Naive B cell (primary cell): ENCODE results near the gene TET3. TPM values are rescaled to one million over a fixed set of nuclear protein-coding genes. Genes with fewer than 3 reads are reported as not detected.

Experiments
- ATAC-seq, 2 donors: fragments of 150-1000 bp; cut with Tn5 transposase; 2 replicates each; pipeline ENCODE4 v1.10.0; 2021; ENCODE audit warnings: low read depth in 2 of 2, mild to moderate bottlenecking in 2 of 2, moderate library complexity in 2 of 2
- DNase-seq: peaks from one replicate; pipeline ENCODE4 v3.0.0; 2022
- H3K27ac Mint-ChIP-seq, 6 donors: one replicate each; pipeline ENCODE4 v1.8.0; 2020 to 2022; ENCODE audit warnings: mild to moderate bottlenecking in 6 of 6, mixed read lengths in 6 of 6, moderate library complexity in 5 of 6, inconsistent platforms in 2 of 6
- H3K27me3 Mint-ChIP-seq, 3 donors: one replicate each; pipeline ENCODE4 v1.8.0; 2021 to 2022; ENCODE audit warnings: mixed read lengths in 3 of 3, mild to moderate bottlenecking in 1 of 3
- H3K36me3 Mint-ChIP-seq, 2 donors: one replicate each; pipeline ENCODE4 v1.8.0; 2020 to 2022; ENCODE audit warnings: mixed read lengths in 2 of 2, inconsistent platforms in 1 of 2, mild to moderate bottlenecking in 1 of 2
- H3K4me1 Mint-ChIP-seq, 3 donors: one replicate each; pipeline ENCODE4 v1.8.0; 2020 to 2022; ENCODE audit warnings: mixed read lengths in 3 of 3, inconsistent platforms in 1 of 3, mild to moderate bottlenecking in 1 of 3, moderate library complexity in 1 of 3
- H3K4me3 Mint-ChIP-seq, 8 donors: one replicate each; pipeline ENCODE4 v1.8.0; 2020 to 2022; ENCODE audit warnings: mild to moderate bottlenecking in 8 of 8, mixed read lengths in 8 of 8, moderate library complexity in 8 of 8, inconsistent platforms in 2 of 8
- H3K9me3 Mint-ChIP-seq, 7 donors: one replicate each; pipeline ENCODE4 v1.8.0; 2020 to 2022; ENCODE audit warnings: mixed read lengths in 7 of 7, mild to moderate bottlenecking in 5 of 7, inconsistent platforms in 2 of 7, moderate library complexity in 1 of 7
- polyA plus RNA-seq, 6 donors: library from polyadenylated mRNA; unstranded; fragments of 300-500 nt; fragmentation: Illumina TruSeq; gene quantifications; one replicate each; pipeline ENCODE4 v1.2.3, GENCODE V29; 2021; ENCODE audit warnings: low read depth in 6 of 6

The TET3 gene
- polyA plus RNA-seq, 6 donors from 2014 or later = 0.03 to 1.2 (median 0.53) TPM

GRCh38 chr2:74004212-74005182 is 19.8 kb downstream of the TET3 start:
- peak overlapping the region in 7 of 8 donors; percentile 24 to 74 (median 46) for H3K4me3 Mint-ChIP-seq
- peaks cover 58 to 81% (median 74%) of the 10 kb centered on the region in 3 donors for H3K4me1 Mint-ChIP-seq
- H3K36me3 Mint-ChIP-seq = no peaks in the 10 kb centered on the region
- ATAC-seq = no peak
- peak overlapping the region in 4 of 6 donors; percentile 7 to 68 (median 60) for H3K27ac Mint-ChIP-seq
- no peaks in the 10 kb centered on the region for H3K9me3 Mint-ChIP-seq
- no peak for DNase-seq
- H3K27me3 Mint-ChIP-seq = no peaks in the 10 kb centered on the region

- no peaks in the 10 kb centered on the region for H3K27me3 Mint-ChIP-seq
- H3K27ac Mint-ChIP-seq = no peak overlapping the region
- no peaks in the 10 kb centered on the region for H3K9me3 Mint-ChIP-seq
- DNase-seq = no peak
- ATAC-seq = no peak
- peak overlapping the region in 1 of 8 donors; percentile 59 for H3K4me3 Mint-ChIP-seq
- peaks cover 50 to 79% (median 70%) of the 10 kb centered on the region in 3 donors for H3K4me1 Mint-ChIP-seq
- no peaks in the 10 kb centered on the region for H3K36me3 Mint-ChIP-seq
These were observed 21.1 kb downstream of the TET3 start for GRCh38 chr2:74005786-74006185.

- Mint-ChIP-seq H3K4me1 (peaks cover 44 to 72% (median 63%) of the 10 kb centered on the region in 3 donors), H3K4me3 (peak overlapping the region in 1 of 8 donors; percentile 30), H3K36me3 (no peaks in the 10 kb centered on the region), H3K27me3 (no peaks in the 10 kb centered on the region), H3K9me3 (no peaks in the 10 kb centered on the region), H3K27ac (peak overlapping the region in 3 of 6 donors; percentile 56 to 78 (median 59))
- DNase-seq (no peak), ATAC-seq (no peak)
These were observed 21.7 kb downstream of the TET3 start for GRCh38 chr2:74006459-74006858.

GRCh38 chr2:74007121-74007520 is 22.4 kb downstream of the TET3 start:
- H3K27ac Mint-ChIP-seq = peak overlapping the region in 1 of 6 donors; percentile 8
- peaks cover 37 to 66% (median 59%) of the 10 kb centered on the region in 3 donors for H3K4me1 Mint-ChIP-seq

GRCh38 chr2:74007711-74008110 is 23.0 kb downstream of the TET3 start:
- H3K36me3 Mint-ChIP-seq = no peaks in the 10 kb centered on the region
- H3K27ac Mint-ChIP-seq = no peak overlapping the region
- no peak for DNase-seq
- no peaks in the 10 kb centered on the region for H3K9me3 Mint-ChIP-seq
- ATAC-seq = no peak
- H3K27me3 Mint-ChIP-seq = no peaks in the 10 kb centered on the region
- no peak overlapping the region for H3K4me3 Mint-ChIP-seq
- H3K4me1 Mint-ChIP-seq = peaks cover 35 to 71% (median 65%) of the 10 kb centered on the region in 3 donors

More at GRCh38 chr2:74007121-74007520, 22.4 kb downstream of the TET3 start:
- no peaks in the 10 kb centered on the region for H3K27me3 Mint-ChIP-seq
- no peaks in the 10 kb centered on the region for H3K9me3 Mint-ChIP-seq
- no peak for ATAC-seq
- no peak for DNase-seq
- peak overlapping the region in 1 of 8 donors; percentile 30 for H3K4me3 Mint-ChIP-seq
- H3K36me3 Mint-ChIP-seq = no peaks in the 10 kb centered on the region

- no peaks in the 10 kb centered on the region for H3K36me3 Mint-ChIP-seq
These were observed 24.2 kb downstream of the TET3 start for GRCh38 chr2:74008761-74009395.

GRCh38 chr2:74009577-74009976 is 24.9 kb downstream of the TET3 start:
- ATAC-seq (no peak), DNase-seq (no peak)
- Mint-ChIP-seq H3K4me1 (peaks cover 28 to 64% (median 49%) of the 10 kb centered on the region in 3 donors), H3K27me3 (no peaks in the 10 kb centered on the region), H3K27ac (peak overlapping the region in 2 of 6 donors; percentile 57 to 60), H3K4me3 (no peak overlapping the region), H3K9me3 (no peaks in the 10 kb centered on the region), H3K36me3 (no peaks in the 10 kb centered on the region)

More at GRCh38 chr2:74008761-74009395, 24.2 kb downstream of the TET3 start:
- ATAC-seq (no peak), DNase-seq (no peak)
- Mint-ChIP-seq H3K9me3 (no peaks in the 10 kb centered on the region), H3K4me3 (peak overlapping the region in 1 of 8 donors; percentile 15), H3K27me3 (no peaks in the 10 kb centered on the region), H3K27ac (peak overlapping the region in 3 of 6 donors; percentile 57 to 74 (median 61)), H3K4me1 (peaks cover 29 to 65% (median 56%) of the 10 kb centered on the region in 3 donors)

GRCh38 chr2:74010087-74010541 is 25.4 kb downstream of the TET3 start:
- peaks cover 24 to 58% (median 51%) of the 10 kb centered on the region in 3 donors for H3K4me1 Mint-ChIP-seq
- no peak for DNase-seq
- ATAC-seq = no peak
- H3K36me3 Mint-ChIP-seq = no peaks in the 10 kb centered on the region
- no peak overlapping the region for H3K4me3 Mint-ChIP-seq
- H3K27me3 Mint-ChIP-seq = no peaks in the 10 kb centered on the region
- H3K27ac Mint-ChIP-seq = peak overlapping the region in 3 of 6 donors; percentile 30 to 57 (median 39)
- H3K9me3 Mint-ChIP-seq = no peaks in the 10 kb centered on the region

- Mint-ChIP-seq H3K27ac (no peak overlapping the region), H3K9me3 (no peaks in the 10 kb centered on the region), H3K4me1 (peaks cover 16 to 49% (median 49%) of the 10 kb centered on the region in 3 donors), H3K4me3 (no peak overlapping the region), H3K36me3 (no peaks in the 10 kb centered on the region), H3K27me3 (no peaks in the 10 kb centered on the region)
- ATAC-seq = no peak
- no peak for DNase-seq
These were observed 26.5 kb downstream of the TET3 start for GRCh38 chr2:74011246-74011645.

- Mint-ChIP-seq H3K27me3 (no peaks in the 10 kb centered on the region), H3K4me1 (peaks cover 16 to 45% (median 41%) of the 10 kb centered on the region in 3 donors), H3K9me3 (no peaks in the 10 kb centered on the region), H3K36me3 (no peaks in the 10 kb centered on the region), H3K27ac (peak overlapping the region in 2 of 6 donors; percentile 38 to 54), H3K4me3 (no peak overlapping the region)
- DNase-seq (no peak), ATAC-seq (no peak)
These were observed 30.1 kb downstream of the TET3 start for GRCh38 chr2:74014813-74015212.

GRCh38 chr2:74017223-74017622 is 32.5 kb downstream of the TET3 start:
- peak overlapping the region in 1 of 6 donors; percentile 28 for H3K27ac Mint-ChIP-seq

GRCh38 chr2:74019516-74019915 is 34.8 kb downstream of the TET3 start:
- DNase-seq (no peak), ATAC-seq (no peak)
- H3K27me3 Mint-ChIP-seq = no peaks in the 10 kb centered on the region
- H3K4me3 Mint-ChIP-seq = peak overlapping the region in 2 of 8 donors; percentile 29 to 35
- H3K27ac Mint-ChIP-seq = peak overlapping the region in 1 of 6 donors; percentile 21
- no peaks in the 10 kb centered on the region for H3K36me3 Mint-ChIP-seq
- no peaks in the 10 kb centered on the region for H3K9me3 Mint-ChIP-seq
- H3K4me1 Mint-ChIP-seq = peaks cover 31 to 68% (median 58%) of the 10 kb centered on the region in 3 donors

More at GRCh38 chr2:74017223-74017622, 32.5 kb downstream of the TET3 start:
- no peaks in the 10 kb centered on the region for H3K9me3 Mint-ChIP-seq
- H3K4me3 Mint-ChIP-seq = no peak overlapping the region
- ATAC-seq (no peak), DNase-seq (no peak)
- peaks cover 29 to 60% (median 56%) of the 10 kb centered on the region in 3 donors for H3K4me1 Mint-ChIP-seq
- no peaks in the 10 kb centered on the region for H3K27me3 Mint-ChIP-seq
- no peaks in the 10 kb centered on the region for H3K36me3 Mint-ChIP-seq

GRCh38 chr2:74020702-74021406 is 36.1 kb downstream of the TET3 start:
- H3K27me3 Mint-ChIP-seq = no peaks in the 10 kb centered on the region
- peak overlapping the region; percentile 12 to 81 (median 48) for H3K27ac Mint-ChIP-seq
- DNase-seq = no peak
- H3K36me3 Mint-ChIP-seq = no peaks in the 10 kb centered on the region
- ATAC-seq = peak; percentile 64 to 69
- H3K9me3 Mint-ChIP-seq = no peaks in the 10 kb centered on the region
- H3K4me1 Mint-ChIP-seq = peaks cover 34 to 72% (median 62%) of the 10 kb centered on the region in 3 donors
- H3K4me3 Mint-ChIP-seq = peak overlapping the region in 4 of 8 donors; percentile 17 to 49 (median 28)
